NCI-H446 treated with DMSO at 0.1 percent for 48 hours (cell line): ENCODE measurements around the gene HMGA1.

Experiments
- DNase-seq: peaks from one replicate; lab custom pipeline; 2025; lab: John Stamatoyannopoulos, UW

Gene HMGA1

DNA sequence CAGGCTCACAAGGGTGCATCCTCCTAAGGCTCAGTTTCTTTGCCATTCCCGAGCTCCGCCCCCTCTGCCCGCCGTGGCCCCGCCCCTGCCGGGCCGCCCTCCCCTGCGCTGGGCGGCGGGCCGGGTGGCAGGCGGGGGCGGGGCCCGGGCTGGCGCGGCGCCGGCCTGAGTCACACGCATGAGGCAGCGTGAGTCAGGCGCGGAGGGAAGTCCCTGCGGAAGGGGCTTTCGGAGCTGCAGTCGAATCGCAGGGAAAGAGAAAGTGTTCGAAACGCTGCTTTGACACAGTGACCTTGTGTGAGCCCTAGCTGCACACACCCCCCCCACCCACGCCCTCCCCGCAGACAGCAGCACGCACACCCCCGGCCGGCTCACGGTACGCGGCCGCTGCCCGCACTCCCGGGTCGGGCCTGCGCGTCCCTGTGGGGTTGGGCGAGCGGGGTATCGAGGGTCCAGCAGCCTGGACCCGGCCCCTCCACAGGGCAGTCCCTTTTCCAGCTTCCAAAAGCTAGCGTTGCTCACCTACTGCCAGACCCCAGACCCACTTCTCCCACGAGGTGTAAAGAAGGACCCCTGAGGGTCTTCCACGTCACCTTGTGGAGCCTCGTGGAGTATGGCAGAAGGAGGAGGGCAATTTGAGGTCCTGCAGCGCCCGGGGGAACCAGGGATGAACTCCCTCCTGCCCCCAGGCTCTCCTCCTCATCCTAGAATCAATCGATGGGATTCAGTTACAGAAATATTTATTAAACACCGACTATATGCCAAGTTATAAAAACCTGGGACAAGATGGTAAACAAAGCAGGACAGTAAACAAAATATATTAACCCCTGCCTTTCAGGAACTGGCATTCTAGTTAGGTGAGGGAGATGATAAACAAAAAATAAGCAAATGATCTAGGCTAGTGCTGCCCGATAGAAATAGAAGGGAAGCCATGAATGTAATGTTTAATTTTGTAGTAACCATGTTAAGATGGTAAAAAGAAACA lies 12.4 kb upstream of the HMGA1 start:
- DNase-seq, result peak; percentile 75

DNA sequence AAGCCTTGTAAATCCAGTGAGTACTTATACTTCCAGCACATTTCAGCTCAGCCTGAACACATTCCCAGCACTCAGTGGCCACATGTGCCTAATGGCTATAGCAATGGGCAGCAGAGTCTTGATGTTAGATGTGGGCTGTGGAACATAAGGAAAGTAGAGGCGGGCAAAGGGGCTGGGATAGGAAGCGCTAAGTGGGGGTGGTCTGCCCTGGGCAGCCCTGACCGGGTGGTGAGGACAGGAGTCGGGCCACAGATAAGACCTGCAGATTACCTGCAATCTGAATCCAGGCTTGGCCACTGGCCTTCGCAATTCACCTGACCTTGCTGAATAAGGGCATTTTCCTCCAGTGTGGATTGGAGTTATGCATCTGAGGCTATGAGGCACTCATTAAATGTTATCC lies 11.1 kb upstream of the HMGA1 start:
- no peak for DNase-seq

DNA sequence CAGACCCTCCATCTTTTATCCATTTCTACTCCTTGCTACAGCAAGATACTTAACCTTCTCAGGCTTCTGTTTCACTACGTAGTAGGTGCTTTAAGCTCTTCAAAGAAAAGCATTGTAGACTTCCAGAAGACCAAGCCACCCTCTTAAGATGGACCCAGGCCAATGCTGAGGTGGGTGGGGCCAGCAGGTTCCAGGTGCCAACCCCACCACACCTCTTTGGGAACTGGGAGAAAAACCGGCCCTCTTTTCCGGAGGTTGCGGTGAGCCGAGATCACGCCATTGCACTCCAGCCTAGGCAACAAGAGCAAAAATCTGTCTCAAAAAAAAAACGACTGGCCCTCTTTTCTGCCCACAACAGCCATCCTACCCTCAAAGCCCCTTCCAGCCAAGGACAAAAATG lies 10.6 kb upstream of the HMGA1 start:
- no peak for DNase-seq

DNA sequence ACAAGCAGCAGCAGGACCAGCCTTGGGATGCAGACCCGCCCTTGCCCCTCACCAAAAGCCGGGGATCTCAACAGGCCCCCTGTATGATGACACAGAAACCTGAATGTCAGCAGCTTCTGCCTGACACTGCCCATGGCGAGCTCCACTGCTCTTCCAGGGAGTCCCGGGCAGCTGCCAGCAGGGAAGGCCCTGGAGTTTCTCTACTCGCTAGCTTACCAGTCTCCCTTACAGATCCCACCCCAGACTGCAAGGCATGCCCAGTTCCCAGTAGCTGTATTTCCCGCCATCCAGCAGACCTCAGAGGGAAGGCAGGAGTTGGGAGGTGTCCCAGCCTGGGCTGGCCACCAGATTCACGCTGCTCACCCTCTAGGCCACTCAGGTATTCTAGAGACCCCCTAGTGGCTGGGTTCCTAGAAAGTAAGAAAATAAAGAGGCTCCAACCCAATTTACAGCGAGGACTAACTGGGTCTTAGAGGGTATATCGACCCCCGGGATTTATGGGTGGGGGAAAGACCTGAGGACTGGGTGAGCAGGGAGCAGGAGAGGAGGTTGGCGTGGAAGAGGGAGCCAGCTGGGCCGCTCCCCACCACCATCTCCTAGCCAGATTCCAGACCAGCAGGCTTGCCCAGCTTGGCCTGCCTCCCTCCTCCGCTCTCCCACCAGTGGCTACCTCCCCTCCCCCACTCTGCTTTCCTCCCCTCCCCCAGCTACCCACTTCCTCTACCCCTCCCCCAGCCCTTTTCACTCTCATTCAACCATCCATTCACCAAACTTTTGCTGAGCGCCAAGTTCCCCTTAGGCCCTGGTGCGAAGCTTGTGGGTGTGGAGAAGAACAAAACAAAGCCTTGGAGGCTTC lies 9.7 kb upstream of the HMGA1 start:
- no peak for DNase-seq

DNA sequence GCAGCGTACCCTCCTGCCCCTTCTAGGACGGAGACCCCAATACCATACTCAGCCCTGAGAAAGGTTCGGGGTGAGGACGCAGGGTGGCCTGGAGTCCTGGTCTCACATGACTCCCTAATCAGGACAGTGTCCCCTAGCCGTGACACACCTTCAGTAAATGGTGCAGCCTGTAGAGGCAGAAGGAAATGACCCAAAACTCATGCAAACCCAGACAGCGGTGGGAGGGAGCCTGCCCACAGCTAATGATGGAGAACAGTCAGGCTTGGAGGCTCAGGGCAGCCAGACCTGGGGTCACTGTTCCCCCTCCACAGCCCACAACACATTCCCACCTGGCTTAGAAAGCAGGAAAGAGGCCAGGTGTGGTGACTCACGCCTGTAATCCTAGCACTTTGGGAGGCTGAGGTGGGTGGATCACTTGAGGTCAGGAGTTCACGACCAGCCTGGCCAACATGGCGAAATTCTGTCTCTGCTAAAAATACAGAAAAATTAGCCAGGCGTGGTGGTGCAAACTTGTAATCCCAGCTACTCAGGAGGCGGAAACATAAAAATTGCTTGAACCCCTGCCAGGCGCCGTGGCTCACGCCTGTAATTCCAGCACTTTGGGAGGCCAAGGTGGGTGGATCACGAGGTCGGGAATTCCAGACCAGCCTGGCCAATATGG lies 8.8 kb upstream of the HMGA1 start:
- no peak for DNase-seq

DNA sequence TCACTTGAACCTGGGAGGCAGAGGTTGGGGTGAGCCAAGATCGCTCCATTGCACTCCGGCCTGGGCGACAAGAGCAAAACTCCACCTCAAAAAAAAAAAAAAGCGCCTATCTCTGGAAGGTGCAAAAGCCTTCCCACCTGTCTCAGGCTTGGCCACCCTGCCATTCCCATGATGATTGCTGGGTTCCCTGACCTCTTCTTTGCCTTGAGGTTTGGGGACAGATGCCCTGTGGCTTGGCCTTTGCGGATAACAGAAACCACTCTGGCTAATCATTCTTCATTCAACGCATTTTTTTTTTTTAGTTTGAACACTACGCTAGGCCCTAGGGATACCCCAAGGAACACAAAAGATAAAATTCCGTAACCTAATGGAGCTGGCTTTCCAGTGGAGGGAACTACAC lies 6.8 kb upstream of the HMGA1 start:
- no peak for DNase-seq

DNA sequence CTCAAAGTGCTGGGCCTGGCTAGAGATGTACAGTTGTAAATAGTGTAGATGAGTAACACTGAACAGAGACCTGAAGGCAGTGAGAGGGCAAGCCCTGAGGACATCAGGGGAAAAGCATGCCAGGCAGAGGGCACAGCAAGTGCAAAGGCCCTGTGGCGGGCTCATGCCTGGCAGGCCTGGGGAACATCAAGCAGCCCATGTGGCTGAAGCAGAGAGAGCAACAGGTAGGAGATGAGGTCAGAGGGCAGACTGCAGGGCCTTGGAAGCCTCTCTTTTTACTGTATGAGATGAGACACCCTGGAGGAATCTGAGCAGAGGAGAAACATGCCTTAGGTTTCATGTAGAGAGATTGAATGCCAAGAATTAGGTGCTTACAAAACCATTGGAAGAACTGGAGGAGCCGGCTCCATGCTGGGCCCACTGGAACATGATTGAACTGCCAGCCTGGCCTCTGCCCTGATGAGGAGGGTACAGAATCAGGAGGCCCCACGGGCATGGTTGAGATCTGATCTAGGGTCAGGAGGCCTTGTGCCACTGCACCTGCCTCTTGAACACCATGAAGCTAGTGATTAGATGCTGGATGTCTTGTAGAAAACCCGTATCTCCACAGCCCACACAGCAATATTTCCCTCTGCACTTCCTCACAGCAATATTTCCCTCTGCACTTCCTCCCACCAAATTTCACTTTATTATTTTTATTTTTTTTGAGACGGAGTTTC lies 5.9 kb upstream of the HMGA1 start:
- no peak for DNase-seq

DNA sequence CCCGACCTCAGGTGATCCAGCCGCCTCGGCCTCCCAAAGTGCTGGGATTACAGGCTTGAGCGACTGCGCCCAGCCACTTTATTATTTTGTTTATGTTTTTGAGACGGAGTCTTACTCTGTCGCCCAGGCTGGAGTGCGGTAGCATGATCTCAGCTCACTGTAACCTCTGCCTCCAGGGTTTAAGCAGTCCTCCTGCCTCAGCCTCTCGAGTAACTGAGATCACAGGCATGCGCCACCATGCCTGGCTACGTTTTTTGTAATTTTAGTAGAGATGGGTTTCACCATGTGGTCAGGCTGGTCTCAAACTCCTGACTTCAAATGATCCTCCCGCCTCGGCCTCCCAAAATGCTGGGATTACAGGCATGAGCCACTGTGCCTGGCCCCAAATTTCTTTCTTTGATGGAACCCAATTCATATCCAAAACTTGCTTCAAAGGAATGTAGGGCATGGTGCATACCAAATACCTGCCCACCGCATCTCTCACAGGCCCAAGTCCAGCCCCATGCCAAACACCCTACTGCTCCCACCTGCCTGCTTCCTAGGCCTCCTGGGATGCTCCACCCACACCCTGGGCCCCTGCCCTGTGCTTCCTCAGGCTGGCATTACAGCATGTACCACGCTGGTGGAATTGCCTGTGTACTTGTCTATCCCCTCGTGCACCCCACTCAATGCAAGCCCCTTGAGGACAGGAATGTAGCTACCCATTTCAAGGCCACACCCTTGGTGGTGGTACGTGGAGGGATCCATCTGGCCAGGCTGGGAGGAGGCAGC lies 4.9 kb upstream of the HMGA1 start:
- no peak for DNase-seq

DNA sequence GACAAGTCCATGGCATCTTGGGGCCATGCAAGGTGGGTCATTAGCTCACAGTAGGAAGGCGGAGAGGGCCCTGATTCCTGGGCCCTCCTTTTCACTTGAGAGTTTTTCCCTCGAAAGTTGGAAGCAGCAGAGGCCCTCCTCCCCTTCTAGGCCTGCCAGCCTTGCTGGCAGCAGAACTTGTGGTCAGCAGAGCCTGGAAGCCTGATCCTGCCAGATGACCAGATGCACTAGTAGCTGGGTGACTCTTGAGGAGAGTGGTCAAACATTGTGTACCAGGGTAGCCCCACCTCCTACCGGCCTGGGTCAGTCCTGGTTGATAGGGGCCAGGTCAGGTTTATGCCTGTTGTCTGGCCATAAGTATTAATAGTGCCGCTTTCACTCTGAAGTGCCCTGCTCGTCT lies 3.8 kb upstream of the HMGA1 start:
- no peak for DNase-seq

DNA sequence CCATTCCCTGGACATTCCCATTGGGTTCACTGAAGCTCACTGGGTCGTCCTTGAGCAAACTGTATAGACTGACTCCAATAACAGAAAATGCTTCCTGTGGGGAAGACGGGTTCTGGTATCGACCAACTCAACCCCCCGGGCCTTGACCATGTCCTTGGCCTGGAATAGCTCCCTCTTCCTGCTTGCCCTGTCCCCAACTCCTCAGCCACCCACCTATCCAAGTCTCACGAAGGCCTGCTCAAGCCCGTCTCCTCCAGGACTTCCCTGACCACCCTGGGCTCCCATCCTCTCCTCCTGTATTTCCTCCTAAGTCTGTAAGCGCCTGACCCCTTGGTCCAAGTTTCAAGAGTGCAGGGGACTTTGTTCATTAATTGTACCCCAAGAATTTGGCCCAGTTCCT lies 2.8 kb upstream of the HMGA1 start:
- no peak for DNase-seq

DNA sequence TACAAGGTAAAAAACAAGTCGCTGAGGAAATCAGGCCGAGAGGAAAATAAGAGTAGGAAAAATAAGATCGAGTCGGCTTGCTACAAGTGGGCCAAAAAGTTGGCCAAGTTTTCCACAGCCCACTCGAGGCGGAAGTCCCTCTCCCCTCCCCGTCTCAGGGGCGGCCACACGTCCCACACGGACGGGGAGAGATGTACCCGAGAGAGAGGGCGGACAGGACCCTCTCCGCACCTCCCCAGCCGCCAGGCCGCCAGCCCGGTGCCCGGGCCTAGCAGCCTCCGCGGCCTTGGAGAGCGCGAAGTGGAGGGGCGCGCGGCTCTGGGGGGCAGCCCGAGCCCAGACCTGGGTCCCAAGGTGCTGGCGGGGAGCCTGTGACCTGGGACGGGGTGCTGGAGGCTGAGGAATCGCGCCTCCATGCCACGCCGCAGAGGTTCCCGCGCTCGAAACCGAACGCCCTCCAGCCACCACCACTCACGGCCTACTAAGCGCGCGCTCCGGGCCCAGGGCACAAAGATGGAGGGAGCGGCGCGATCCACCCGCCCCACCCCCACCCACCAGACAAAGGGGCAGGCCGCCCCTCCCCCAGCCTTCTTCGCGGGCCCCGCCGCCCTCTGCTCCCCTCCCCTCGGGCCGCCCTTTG lies 1.9 kb upstream of the HMGA1 start:
- DNase-seq, result no peak

DNA sequence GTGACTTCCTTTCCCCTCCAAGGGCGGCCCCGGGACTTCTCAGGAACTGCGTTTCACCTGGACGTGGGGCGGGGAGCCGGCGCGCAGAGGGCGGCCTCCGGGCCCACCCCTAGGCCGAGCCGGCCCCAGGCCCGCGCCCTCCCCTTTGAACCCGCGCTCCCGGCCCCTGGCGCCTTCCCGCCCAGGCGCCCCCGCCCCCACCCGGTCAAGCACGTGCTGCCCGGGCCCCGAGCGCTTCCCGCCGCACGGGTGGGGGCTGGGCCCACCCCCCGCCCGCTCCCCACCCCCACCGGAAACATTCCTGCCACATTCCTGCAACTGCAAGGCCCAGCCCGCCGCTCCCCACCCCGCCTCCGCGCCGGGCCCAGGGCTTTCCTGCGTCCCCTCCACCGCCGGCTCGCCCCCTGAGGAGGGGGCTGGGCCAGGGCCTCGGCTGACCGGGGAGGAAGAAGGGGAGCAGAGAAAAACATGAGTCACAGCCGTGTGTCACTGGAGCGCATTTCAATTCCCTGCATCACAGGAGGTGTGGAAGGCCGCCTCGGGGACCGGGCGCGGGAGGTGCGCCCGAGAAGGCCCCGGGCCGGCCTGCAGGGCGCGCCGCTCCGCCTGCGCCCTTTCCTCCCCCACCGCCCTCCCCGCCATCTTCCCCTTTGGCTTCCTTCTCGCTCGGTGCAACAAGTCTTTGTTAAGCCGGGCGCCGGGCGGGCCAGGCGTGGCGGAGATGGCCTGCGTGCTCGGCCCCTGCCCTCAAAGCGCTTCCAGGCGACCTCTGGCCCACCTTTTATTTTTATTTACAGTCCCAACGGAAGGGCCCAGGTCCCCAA lies 1.2 kb upstream of the HMGA1 start:
- no peak for DNase-seq

DNA sequence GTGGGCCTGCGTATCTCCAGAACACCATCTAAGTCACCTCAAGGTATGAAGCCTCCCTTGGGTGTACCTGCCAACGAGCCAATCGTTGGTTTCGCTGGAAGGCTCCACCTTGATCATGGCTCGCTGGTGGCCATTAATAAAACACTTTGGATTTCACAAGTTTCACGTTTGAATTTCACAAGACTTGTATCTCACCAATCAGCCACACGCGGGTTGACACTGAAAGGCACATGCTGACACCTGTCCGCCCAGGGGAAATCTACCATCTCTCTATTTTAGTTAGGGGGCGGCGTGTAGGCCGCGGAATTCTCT lies 586 bp upstream of the HMGA1 start:
- no peak for DNase-seq

DNA sequence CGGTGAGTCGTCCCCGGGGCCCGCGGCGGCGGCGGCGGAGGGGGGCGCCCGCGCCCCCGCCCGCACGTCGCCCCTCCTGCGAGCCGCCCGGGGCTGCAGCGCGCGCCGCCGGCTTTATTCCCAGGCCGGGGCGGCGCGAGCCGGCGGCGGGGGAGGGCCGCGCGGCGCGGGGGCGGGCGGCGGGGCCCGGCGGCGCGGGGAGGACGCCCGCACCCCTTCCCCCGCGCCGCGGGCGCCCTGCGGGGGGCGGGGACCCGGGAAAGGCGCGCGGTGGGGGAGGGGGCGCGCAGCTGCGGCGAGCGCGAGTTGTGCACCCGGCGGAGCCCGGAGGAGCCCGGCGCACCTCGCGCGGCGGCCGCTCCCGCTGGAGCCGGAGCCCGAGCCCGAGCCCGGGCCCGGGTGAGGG lies 646 bp downstream of the HMGA1 start:
- no peak for DNase-seq

DNA sequence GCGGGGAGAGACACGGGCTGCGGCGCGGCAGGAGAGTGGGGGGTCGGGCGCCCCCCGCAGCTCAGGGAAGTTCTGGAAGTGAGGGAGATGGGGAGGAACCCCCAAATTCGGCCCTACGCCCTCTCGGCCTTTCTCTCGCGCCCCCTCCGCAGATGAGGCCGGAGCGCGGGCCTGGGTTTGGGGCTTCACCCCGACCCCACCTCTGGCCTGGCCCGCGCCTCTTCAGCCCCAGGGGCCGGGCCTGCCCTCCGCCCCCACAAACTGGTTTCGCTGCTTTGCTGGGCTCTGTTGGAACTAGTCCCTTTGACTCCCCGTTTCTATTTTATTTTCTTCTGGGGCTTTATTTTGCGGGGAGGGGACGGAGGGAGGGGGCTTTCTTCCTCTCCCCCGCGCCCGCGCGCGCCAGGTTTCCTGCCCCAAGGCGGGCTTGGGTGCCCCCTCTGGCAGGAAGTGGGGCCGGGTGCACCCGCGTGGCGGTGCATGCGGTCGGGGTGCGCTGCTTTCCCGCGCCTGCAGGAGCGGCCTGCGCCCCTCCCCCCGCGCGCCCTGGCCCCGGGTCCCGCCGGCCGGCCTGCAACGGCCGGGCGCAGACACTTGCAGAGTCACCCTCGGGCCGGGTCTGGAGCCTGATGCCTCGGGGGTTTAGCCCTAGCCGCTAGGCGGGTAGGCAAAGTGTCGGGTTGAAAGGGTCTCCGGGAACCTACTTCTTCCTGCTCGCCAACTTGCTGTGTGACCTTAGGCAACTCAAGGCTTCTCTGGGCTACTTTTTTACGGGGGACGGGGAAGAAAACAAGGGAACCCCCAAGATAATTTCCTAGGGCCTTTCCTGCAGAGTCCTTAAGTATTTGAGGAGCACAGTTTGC lies 1.3 kb downstream of the HMGA1 start:
- DNase-seq, result no peak

DNA sequence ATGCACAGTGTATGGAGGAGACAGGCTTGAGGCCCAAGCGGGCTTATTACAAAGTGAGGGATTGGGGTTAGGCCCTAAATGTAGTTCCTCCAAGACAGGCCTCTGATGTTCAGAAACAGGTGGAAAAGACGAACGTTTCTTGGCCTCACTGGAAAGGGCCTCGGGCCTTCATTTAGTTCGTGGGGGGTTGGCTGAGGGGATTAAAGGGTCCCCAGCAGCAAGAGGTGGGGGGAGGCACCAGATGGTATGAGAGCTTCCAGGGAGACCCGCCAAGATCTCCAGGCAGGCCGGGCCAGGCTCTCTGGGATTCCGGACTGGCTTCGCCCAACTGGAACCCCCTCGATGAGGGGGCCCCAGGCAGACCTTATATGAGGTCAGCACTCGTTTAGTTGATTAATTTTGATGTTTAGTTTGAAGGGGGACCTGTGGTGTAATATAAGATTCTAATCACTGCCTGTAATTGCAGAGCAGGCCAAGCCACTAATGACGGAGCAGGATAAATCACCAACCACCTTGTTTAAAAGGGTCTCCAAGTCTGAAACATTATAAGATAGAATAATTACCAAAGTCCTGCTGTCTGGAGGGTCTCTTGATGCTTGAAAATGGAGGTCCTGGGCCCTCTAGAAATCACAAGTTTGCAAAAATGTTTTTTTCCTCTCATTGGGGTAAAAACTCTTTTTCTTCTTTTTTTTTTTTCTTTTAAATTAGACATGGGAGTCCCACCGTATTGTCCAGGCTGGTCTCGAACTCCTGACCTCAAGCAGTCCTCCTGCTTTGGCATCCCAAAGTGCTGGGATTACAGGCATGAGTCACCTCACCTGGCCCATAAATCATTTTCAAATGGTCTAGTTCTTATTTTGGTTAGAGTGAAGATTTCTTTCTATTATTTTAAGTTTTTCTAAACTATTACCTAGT lies 2.2 kb downstream of the HMGA1 start:
- peak; percentile 40 for DNase-seq

DNA sequence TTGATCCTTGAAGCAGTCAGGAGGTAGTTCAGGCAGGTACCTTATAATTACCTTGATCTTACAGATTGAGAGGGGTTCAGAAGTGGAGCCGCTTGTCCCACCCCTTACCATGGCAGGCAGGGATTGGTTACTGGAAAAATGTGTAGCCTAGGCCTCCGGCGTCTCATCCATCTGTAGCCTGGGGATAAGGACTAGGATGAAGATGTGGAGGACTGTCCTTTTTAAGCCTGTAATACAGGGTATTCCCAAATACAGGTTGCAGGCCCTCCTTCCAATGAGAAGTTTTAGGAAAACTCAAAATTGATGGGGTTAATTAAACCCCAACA lies 2.8 kb downstream of the HMGA1 start:
- no peak for DNase-seq

DNA sequence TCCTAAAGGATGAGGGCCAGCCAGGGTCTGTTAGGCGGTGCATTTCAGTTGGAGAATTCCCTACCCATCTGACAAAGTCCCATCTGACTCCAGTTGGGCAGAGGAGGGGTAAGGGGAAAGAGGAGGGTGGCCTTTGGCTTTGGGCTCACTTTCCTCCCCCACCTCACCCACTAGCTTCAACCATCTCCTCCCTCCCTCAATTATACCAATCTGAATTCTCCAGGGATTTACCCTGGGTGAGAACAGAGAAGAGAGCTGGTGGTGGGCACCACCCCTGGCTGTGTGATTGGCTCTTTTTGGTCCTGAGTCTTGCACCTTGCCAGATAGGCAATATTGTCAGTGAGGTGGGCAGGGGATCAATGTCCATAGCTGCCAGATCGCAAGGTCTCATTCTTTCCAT lies 3.2 kb downstream of the HMGA1 start:
- no peak for DNase-seq
